Sigmoid colon (tissue), 4 donors: ENCODE measurements around the gene C13orf42.

Source experiments
- EP300 ChIP-seq, 4 donors: sonication (generic); formaldehyde crosslinking; IDR thresholded peaks; one replicate each; pipeline ENCODE4 v1.6.1; 2017; ENCODE audit warnings: antibody characterized with exemption in 4 of 4
- POLR2A ChIP-seq, 2 donors: fragments of 450-650 bp; IDR thresholded peaks; one replicate each; pipeline ENCODE4 v1.6.1; 2016; ENCODE audit warnings: antibody characterized with exemption in 2 of 2, mild to moderate bottlenecking in 2 of 2, moderate library complexity in 2 of 2
- TF ChIP-seq, protein P1 (sequence below), 4 experiments: fragments of 450-650 bp in 3 of 4; fragments of 200-600 bp in 1 of 4; IDR thresholded peaks; one replicate each; pipeline ENCODE4 v1.5.1; 2016 to 2019; ENCODE audit warnings: antibody characterized with exemption in 4 of 4, mild to moderate bottlenecking in 3 of 4, moderate library complexity in 2 of 4

- TF ChIP-seq, protein P1, sequence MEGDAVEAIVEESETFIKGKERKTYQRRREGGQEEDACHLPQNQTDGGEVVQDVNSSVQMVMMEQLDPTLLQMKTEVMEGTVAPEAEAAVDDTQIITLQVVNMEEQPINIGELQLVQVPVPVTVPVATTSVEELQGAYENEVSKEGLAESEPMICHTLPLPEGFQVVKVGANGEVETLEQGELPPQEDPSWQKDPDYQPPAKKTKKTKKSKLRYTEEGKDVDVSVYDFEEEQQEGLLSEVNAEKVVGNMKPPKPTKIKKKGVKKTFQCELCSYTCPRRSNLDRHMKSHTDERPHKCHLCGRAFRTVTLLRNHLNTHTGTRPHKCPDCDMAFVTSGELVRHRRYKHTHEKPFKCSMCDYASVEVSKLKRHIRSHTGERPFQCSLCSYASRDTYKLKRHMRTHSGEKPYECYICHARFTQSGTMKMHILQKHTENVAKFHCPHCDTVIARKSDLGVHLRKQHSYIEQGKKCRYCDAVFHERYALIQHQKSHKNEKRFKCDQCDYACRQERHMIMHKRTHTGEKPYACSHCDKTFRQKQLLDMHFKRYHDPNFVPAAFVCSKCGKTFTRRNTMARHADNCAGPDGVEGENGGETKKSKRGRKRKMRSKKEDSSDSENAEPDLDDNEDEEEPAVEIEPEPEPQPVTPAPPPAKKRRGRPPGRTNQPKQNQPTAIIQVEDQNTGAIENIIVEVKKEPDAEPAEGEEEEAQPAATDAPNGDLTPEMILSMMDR (IDR thresholded peaks at IDR 0.05) = no peak
- TF ChIP-seq POLR2A (IDR thresholded peaks at IDR 0.05) (no peak), EP300 (IDR thresholded peaks at IDR 0.05) (no peak)
Observed at GRCh38 chr13:51154029-51154555, 43.0 kb upstream of the C13orf42 start.
